ENCODE measurements around the gene EDIL3. TPM values are rescaled to one million over a fixed set of nuclear protein-coding genes. Genes with fewer than 3 reads are reported as not detected.

The EDIL3 gene
- total and polyA plus RNA-seq, 2 of the 8 experiments (the other 6 are each of a cell fraction or from before 2014, with no cell fraction given): 14.7 to 47.2 TPM

GRCh38 chr5:84285641-84286637 lies 98.7 kb downstream of the EDIL3 start (continued):
- TF ChIP-seq CHD7 (IDR thresholded peaks at IDR 0.05; ENCODE audit: insufficient replicate concordance, low read length) (no peak), ZNF274 (IDR thresholded peaks at IDR 0.05; ENCODE audit: borderline replicate concordance, extremely low read depth, low read length) (no peak), EP300 (IDR thresholded peaks at IDR 0.05; ENCODE audit: borderline replicate concordance in 1 of 2, low read depth in 2 of 2, low read length in 2 of 2) (no peak), HDAC2 (IDR thresholded peaks at IDR 0.05; ENCODE audit: borderline replicate concordance in 1 of 2, low read depth in 2 of 2, low read length in 2 of 2) (no peak), SAP30 (IDR thresholded peaks at IDR 0.05; ENCODE audit: insufficient read depth, insufficient replicate concordance, low read length) (no peak), SIRT6 (IDR thresholded peaks at IDR 0.05; ENCODE audit: low read length) (no peak), SIN3A (conservative IDR thresholded peaks at IDR 0.05 in 1 of 2, IDR thresholded peaks at IDR 0.05 in 1 of 2; ENCODE audit: low read depth in 1 of 2, low read length in 2 of 2) (no peak), RXRA (IDR thresholded peaks at IDR 0.05; ENCODE audit: insufficient read depth, low read depth, low read length) (no peak)

All from H1 (cell line).